Vagina (tissue), 2 donors: ENCODE measurements around the gene UQCC2.

Source experiments
- POLR2A ChIP-seq, 2 donors: fragments of 450-650 bp; IDR thresholded peaks; one replicate each; pipeline ENCODE4 v1.6.1; 2017; ENCODE audit warnings: antibody characterized with exemption in 2 of 2, mild to moderate bottlenecking in 2 of 2, moderate library complexity in 2 of 2
- POLR2AphosphoS5 ChIP-seq, 2 donors: sonication (generic); formaldehyde crosslinking; IDR thresholded peaks; one replicate each; pipeline ENCODE4 v1.9.0; 2017; ENCODE audit warnings: antibody characterized with exemption in 2 of 2, mild to moderate bottlenecking in 2 of 2, low read depth in 1 of 2; ENCODE audit not compliant: insufficient read depth in 1 of 2
- TF ChIP-seq, protein P1 (sequence below), 3 experiments: fragments of 450-650 bp in 2 of 3; fragments of 200-600 bp in 1 of 3; sonication (generic) in 1 of 3; IDR thresholded peaks; one replicate each; pipeline ENCODE4 v1.5.1; 2017 to 2019; ENCODE audit warnings: antibody characterized with exemption in 3 of 3, mild to moderate bottlenecking in 2 of 3, moderate library complexity in 2 of 3

DNA sequence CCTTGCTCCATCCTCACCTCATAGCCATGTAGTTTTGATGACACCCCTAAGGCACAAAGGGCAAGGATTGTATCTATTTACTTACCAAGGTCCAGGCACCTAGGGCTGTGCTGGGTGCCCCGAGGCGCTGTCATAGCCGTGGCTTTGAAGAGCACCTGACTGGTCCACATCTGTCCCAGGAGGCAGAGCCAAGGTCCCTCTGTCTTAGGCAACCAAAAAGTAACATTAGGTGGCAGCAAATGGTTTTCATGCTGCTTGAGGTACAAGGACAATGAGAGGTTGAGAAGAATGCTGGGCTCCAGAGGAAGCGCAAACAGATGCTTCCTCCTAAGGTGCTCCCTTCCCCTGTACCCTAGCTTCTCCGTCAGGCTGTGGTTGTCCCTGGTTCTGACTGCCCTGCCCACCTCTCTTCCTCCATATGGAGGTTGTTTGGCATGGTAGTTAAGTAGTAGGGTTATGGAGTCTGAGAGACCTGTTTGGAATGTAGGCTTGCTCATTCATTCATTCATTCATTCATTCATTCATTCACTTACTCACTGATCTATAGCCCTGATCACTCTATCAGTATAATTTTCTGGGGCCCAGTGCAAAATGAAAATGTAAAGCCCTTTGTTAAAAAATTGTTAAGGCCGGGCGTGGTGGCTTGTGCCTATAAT lies 3.0 kb upstream of the UQCC2 start:
- TF ChIP-seq, protein P1, sequence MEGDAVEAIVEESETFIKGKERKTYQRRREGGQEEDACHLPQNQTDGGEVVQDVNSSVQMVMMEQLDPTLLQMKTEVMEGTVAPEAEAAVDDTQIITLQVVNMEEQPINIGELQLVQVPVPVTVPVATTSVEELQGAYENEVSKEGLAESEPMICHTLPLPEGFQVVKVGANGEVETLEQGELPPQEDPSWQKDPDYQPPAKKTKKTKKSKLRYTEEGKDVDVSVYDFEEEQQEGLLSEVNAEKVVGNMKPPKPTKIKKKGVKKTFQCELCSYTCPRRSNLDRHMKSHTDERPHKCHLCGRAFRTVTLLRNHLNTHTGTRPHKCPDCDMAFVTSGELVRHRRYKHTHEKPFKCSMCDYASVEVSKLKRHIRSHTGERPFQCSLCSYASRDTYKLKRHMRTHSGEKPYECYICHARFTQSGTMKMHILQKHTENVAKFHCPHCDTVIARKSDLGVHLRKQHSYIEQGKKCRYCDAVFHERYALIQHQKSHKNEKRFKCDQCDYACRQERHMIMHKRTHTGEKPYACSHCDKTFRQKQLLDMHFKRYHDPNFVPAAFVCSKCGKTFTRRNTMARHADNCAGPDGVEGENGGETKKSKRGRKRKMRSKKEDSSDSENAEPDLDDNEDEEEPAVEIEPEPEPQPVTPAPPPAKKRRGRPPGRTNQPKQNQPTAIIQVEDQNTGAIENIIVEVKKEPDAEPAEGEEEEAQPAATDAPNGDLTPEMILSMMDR (IDR thresholded peaks at IDR 0.05), result no peak
- TF ChIP-seq POLR2A (IDR thresholded peaks at IDR 0.05) (no peak), POLR2AphosphoS5 (IDR thresholded peaks at IDR 0.05; ENCODE audit: insufficient read depth in 1 of 2, low read depth in 1 of 2) (no peak)
